ENCODE data around the gene EHD2.
A peak's percentile ranks its signal among the peaks of the same experiment; 100 is the strongest.
"Not testable (repeated sequence)": the region's sequence is repeated elsewhere in the genome, so short reads cannot be mapped to it uniquely, and the experiment has no call there.

Gene EHD2, protein sequence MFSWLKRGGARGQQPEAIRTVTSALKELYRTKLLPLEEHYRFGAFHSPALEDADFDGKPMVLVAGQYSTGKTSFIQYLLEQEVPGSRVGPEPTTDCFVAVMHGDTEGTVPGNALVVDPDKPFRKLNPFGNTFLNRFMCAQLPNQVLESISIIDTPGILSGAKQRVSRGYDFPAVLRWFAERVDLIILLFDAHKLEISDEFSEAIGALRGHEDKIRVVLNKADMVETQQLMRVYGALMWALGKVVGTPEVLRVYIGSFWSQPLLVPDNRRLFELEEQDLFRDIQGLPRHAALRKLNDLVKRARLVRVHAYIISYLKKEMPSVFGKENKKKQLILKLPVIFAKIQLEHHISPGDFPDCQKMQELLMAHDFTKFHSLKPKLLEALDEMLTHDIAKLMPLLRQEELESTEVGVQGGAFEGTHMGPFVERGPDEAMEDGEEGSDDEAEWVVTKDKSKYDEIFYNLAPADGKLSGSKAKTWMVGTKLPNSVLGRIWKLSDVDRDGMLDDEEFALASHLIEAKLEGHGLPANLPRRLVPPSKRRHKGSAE

DNA sequence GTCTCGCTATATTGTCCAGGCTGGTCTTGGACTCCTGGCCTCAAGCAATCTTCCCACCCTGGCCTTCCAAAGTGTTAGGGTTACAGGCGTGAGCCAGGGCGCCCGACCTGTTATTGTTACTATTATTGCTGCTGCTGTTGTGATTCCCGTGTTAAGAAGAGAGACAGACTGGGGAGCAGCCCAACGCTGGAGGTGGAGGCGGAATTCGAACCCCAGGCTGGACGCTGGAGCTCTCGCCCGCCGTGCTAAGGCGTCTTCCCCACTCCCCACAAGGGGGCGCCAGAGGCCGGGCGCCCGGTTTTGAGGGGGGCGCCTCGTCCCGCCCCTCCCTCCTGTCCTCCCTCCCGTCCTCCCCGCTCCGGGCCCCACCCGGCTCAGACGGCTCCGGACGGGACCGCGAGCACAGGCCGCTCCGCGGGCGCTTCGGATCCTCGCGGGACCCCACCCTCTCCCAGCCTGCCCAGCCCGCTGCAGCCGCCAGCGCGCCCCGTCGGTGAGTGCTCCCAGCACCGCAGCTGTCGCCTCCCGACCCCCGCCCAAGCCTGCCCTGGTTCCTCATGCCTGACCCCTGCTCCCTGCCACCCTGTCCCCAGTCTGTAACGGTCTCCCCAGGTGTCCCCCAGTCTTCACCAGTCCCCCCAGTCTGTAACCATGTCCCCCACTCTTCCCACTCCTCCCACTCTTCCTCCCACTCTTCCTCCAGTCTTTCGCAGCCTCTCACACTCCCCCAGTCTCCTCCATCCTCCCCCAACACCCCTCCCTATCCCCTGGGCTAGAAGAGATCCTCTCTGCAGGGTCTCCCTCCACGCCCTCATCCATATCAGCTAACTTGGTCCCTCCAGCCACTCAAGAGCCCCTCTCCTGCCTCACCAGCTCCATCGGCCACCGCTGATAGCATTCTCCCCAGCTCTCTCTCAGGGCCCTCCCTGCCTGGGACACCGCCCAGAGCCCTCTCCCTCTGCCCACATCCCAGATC is at the start of gene EHD2:
EHD2 (plus strand) TSS at position 377 of the 976 bp plus-strand sequence. CDS start 3,191 bp downstream, outside the sequence.
- peak; percentile 51 for DNase-seq

DNA sequence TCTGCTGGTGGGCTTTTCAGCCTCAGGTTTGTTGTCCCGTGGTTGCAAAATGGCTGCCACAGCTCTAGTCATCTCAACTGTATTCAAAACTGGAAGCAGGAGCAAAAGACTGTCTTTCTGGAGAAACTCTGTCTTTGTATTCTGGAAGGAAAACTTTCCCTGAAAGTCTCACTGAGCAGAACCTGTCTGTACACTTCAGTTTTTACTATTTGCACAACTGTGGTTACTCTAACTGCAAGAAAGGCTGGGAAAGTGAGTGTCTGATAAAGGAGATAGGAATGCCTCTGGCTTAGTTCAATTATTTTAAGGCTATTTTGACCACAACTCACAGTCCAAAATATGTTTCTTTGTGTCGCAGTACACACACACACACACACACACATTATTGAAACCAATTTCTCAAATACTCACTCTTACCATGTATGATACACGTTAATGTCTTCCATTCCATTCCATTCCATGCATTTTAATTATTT is 49.7 kb upstream of the EHD2 start:
- DNase-seq: no peak

DNA sequence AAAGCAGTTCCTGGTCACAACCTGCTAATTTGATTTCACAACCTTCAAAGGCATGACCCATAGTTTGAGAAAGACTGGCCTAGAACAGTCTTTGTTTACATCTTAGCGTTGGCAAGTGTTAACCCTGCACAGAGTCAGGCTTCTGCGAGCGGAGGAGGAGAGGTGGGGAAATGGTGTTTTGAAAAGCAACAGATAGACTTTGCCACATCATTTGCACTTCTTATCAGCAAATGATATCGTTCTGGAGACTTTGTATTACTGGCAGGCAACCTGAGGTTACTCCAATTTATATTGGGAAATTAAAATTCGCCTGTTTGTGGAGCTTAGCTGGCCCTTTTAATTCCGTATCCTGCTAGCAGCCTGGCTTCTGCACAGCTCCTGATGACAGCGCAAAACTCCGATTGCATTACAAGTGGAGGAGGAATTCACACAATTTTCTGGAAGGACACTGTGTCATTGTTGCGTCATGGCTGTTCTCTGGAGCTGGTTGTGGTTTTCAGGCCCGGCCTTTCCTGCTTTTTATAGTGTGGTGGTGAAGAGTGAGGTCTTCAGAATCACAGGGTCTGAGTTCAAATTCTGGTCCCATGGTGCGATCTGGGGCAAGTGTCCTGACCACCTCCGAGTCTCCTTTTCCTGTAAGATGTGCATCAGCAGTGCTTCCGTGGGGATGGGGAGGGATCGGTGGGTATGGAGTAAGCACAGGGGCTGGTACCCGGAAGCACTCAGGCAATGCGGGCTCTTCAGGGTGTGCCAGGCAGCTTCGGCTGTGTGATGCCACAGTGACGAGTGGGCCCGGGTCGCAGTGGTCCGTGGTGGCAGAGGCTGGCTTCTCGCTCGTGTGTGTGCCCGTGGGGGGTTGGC is 49.1 kb upstream of the EHD2 start:
- no peak for DNase-seq

DNA sequence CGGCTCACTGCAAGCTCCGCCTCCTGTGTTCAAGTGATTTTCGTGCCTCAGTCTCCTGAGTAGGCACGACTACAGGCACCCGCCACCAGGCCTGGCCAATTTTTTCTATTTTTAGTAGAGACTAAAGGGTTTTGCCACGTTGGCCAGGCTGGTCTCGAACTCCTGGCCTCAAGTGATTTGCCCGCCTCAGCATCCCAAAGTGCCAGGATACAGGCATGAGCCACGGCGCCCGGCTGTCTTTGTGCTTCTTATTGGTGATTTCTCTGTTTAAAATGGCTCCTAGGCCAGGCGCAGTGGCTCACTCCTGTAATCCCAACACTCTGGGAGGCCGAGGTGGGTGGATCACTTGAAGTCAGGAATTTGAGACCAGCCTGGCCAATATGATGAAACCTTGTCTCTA is 44.7 kb upstream of the EHD2 start:
- DNase-seq: not testable (repeated sequence)

DNA sequence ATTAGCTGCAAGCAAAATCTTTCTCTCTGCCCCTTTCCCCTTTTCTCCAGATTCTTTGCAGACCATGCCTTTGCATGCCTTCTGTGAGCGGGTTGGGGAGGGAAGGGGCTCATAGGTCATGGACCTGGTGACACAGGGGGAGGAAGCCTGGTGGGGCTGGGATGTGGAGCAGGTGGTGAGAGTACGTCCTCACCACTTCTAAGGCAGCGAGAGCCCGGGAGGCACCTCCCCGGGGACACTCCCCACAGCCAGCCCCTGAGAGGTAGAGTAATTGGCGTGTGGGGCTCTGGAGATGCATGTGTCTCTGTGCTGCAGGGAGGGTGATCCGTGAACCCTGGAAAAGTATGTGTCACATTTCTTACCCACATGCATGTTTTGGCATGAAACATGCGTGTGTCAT is 42.5 kb upstream of the EHD2 start:
- no peak for DNase-seq

DNA sequence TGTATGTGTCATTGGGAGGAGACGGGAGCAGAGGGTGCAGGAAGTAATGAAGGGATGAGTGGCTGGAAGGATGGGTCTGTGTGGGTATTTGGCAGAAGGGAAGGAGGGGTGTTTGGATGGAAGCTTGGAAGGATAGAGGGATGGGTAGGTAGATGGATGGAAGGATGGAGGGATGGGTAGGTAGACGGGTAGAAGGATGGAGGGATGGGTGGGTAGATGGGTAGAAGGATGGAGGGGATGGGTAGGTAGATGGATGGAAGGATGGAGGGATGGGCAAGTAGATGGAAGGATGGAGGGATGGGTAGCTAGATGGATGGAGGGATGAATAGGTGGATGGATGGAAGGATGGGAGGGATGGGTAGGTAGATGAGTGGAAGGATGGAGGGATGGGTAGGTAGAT is 41.7 kb upstream of the EHD2 start:
- no peak for DNase-seq

DNA sequence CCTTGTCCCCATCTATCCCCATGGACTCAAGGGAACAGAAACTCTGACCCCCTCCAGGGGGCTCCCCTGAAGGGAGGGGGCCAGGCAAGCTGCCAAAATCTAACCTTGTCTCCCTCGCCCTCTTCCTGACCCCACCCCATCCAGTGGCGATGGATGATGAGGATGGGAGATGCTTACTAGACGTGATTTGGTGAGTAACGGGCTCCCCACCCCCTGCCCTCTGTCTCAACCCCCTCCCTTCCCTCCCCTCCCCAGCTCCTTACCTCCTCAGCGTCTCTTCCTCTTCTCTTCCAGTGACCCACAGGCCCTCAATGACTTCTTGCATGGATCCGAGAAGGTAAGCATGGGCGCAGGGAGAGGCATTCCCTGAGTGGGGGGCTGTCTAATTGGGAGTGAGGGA is 39.8 kb upstream of the EHD2 start:
- DNase-seq: no peak

DNA sequence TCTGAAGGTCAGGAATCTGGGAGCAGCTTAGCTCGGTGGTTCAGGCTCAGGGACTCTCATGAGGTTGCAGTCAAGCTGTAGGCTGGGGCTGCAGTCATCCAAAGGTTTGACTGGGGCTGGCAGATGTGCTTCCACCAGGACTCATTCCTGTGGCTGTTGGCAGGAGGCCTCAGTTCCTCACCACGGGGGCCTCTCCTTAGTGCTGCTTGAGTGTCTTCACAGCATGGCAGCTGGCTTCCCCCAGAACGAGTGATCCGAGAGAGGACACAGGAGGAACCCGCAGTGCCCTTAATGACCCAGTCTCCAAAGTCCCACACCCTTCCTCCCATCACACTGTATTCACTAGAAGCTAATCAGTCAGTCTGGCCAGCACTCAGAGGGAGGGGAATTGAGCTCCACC is 38.7 kb upstream of the EHD2 start:
- DNase-seq: no peak

DNA sequence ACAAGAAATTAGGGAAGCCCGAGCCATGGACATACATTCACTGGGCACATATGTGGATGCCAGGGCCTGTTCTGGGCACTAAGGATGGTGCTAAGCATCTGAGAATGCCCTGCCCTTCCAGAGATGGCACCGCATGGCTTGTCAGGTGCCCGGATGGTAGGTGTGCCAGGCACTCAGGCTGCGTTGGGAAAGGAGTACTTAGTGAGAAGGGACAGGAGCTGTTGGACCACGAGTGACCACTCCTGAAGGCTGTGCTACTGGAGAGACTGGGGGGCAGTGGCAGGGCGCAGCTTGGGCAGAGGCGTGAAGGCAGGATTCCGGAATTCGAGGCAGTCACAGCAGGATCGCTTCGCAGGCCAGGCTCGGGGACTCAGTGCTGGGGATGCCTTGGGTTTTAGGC is 38.0 kb upstream of the EHD2 start:
- DNase-seq: no peak

DNA sequence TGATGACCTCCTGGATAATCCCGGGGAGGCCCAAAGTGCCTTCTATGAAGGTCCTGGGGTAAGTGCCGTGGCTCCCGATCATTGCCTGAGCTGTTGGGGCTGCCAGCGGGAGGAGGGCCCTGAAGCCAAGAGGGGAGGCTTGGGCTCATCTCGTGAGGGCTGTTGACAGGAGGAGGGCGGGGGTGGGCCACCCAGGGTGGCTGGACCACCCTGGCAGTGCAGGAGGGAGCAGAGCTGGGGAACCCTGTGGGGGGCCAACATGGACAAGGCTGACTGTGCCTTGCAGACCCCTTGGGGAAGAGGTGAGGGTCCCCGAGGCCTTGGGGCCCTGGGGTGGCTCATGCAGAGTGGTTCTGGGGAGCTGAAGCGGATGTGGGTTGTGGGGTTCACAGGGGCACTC is 37.4 kb upstream of the EHD2 start:
- DNase-seq: no peak

DNA sequence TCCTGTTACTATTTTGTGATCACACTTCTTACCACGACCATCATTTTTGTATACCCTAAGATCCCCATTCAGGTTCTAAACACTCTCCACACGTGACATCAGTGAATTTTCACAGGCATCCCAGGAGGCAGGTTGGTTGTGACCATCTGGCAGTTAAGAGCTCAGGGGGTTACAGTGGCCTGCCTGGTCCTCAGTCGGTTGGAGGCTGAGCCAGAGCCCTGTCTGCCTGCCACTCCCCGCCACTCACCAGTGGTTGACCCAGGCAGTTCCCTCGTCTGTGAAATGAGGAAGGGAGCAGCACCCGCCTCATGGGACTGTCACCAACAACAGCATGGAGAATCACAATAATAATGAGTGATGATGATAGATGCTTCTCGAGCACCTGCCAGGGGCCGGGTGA is 36.4 kb upstream of the EHD2 start:
- DNase-seq: no peak

DNA sequence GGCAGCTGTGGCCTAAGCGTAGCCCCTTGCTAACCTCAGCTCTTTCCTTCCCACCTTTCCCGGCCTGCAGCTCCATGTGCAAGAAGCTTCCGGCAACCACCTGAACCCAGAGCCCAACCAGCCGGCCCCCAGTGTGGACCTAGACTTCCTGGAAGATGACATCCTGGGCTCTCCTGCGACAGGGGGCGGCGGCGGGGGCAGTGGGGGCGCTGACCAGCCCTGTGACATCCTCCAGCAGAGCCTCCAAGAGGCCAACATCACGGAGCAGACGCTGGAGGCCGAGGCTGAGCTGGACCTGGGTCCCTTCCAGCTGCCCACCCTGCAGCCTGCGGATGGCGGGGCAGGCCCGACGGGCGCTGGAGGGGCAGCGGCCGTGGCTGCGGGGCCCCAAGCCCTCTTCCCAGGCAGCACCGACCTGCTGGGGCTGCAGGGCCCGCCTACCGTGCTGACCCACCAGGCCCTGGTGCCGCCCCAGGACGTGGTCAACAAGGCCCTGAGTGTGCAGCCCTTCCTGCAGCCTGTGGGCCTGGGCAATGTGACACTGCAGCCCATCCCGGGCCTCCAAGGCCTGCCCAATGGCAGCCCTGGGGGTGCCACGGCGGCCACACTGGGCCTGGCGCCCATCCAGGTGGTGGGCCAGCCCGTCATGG is 33.8 kb upstream of the EHD2 start:
- DNase-seq: no peak

DNA sequence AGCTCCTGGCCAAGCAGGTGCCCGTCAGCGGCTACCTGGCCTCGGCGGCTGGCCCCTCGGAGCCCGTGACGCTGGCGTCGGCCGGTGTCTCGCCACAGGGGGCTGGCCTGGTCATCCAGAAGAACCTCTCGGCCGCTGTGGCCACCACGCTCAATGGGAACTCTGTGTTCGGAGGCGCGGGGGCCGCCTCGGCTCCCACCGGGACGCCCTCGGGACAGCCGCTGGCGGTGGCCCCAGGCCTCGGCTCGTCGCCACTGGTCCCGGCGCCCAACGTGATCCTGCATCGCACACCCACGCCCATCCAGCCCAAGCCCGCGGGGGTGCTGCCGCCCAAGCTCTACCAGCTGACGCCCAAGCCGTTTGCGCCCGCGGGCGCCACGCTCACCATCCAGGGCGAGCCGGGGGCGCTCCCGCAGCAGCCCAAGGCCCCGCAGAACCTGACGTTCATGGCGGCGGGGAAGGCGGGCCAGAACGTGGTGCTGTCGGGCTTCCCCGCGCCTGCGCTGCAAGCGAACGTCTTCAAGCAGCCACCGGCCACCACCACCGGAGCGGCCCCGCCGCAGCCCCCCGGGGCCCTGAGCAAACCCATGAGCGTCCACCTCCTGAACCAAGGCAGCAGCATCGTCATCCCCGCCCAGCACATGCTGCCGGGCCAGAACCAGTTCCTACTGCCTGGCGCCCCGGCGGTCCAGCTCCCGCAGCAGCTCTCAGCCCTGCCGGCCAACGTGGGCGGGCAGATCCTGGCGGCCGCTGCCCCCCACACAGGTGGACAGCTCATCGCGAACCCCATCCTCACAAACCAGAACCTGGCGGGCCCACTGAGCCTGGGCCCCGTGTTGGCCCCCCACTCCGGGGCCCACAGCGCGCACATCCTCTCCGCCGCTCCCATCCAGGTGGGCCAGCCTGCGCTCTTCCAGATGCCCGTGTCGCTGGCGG is 33.0 kb upstream of the EHD2 start:
- DNase-seq: no peak

DNA sequence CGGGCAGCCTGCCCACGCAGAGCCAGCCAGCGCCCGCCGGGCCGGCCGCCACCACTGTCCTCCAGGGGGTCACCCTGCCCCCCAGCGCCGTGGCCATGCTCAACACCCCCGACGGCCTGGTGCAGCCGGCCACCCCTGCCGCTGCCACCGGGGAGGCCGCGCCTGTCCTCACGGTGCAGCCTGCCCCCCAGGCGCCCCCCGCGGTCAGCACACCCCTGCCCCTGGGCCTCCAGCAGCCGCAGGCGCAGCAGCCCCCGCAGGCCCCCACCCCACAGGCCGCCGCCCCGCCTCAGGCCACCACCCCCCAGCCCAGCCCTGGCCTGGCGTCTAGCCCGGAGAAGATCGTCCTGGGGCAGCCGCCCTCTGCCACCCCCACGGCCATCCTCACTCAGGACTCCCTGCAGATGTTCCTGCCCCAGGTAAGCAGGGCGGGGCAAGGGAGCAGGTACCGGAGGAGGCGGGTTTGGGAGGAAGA is 32.3 kb upstream of the EHD2 start:
- DNase-seq: no peak

DNA sequence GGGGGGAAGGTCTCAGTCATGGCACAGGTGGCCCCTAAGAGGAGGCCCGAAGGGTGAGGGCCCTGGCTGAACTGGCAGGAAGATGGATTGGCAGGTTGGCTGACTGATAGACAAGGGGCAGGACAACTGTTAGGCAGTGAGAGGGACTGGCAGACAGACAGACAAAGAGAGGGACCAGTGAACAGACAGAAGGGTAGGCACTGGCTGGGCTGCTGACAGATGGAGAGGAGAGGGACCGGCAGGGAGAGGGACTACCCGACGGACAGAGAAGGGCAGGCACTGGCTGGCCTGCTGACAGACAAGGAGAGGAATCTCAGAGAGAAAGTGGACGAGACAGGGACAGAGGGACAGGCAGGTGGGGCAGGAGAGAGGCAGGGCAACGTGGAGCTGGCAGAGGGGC is 31.8 kb upstream of the EHD2 start:
- no peak for DNase-seq

DNA sequence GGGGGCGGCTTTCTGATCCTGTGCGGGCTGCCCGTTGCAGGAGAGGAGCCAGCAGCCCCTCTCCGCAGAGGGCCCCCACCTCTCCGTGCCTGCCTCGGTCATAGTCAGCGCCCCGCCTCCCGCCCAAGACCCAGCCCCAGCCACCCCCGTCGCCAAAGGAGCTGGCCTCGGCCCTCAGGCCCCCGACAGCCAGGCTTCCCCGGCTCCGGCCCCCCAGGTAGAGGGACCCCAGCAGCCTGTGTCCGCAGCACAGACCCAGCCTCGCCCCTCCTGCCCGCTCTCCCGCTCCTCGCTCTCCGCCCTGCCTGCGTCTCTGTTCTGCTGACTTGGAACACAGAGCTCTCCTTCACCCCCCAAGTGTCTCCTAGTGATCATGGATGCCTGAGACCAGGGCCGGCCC is 31.3 kb upstream of the EHD2 start:
- DNase-seq: no peak

DNA sequence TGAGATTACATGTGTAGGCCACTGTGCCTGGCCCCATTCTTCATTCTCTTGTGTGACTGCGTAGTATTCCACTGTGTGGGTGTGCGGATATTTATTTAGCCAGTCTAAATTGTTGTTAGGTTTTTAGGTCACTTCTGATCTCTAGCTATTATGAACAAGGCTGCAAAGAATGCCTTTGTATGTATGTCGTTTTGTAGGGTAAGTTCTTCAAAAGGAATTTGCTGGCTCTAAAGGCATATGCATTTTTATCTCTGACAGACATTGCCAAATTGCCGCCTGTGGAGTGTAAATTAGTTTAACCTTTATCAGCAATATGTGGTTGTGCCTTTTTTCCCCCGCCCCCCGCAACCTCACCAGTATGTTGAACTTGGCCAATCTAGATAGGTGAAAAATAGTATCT is 30.3 kb upstream of the EHD2 start:
- no peak for DNase-seq

DNA sequence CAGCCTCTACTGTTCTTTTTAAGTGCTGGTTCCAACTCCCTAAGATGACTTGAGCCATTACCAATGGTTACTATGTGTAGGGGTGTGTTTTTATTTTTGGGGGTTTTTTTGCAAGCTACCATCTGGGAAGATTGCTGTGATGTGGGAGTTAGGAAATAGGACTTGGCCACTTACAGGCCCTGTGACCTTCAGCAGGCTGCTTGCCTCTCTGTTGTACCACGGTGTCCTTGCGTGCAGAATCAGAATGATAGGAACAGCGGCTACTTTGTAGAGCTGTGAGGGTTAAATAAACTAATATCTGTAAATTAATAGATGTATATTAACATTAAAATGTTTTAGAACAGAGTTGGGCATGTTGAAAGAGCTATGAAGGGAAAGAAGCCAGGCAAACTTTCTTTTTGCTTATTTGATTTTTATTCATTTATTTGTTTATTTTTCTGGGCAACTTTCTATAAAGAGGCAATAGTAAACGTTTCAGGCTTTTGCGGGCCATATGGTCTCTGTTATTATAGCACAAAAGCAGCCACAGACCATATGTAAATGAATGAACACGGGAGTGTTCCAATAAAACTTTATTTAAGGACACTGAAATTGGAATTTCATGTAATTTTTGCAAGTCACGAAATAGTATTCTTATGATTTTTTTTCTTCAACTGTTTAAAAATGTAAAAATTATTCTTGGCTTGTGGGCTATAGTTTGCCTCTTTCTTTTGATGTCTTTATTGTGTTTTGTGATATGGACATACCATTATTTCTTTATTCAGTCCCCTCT is 26.4 kb upstream of the EHD2 start:
- no peak for DNase-seq

DNA sequence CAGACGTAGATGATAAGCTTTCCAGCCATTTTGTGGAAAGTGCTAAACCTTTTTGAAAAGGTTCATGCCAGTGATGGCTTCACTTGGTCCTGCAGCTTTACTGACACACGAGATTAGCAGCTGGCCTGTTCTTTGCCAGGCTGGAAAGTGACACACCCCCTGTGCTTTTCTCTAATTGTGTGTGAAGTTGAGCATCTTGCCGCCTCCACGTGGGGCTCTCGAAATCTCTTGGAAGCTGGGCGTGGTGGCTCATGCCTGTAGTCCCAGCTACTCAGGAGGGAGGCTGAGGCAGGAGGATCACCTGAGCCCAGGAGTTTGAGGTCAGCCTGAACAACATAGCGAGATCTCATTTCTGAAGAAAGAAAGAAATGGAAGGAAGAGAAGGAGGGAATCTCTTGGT is 25.3 kb upstream of the EHD2 start:
- DNase-seq: no peak

DNA sequence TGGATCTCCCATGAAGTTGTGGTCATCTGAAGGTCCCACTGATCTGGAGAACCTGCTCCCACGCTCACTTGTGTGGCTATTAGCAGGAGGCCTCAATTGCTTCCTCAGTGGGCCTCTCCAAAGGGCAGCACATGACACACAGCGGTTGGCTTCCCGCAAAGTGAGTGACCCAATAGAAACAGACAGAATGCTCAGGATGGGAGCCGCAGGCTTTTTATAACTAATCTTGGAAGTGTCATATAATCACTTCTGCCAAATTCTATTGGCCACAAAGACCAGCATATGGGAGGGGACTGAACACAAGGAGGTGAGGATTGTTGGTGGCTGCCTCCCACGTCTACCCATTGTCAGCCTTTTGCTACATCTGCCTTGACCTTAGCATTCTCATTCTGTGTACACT is 22.1 kb upstream of the EHD2 start:
- no peak for DNase-seq
